Esophagus muscularis mucosa (tissue), 3 donors: ENCODE results near the gene MYH11.

Experiments
- POLR2A ChIP-seq: fragments of 450-650 bp; IDR thresholded peaks from one replicate; pipeline ENCODE4 v1.6.1; 2017; ENCODE audit warnings: antibody characterized with exemption, moderate library complexity, mild to moderate bottlenecking, low read depth
- TF ChIP-seq, protein P1 (sequence below), 3 experiments: fragments of 200-600 bp in 2 of 3; fragments of 450-650 bp in 1 of 3; sonication (generic) in 2 of 3; IDR thresholded peaks; one replicate each; pipeline ENCODE4 v1.5.1; 2017 to 2019; ENCODE audit warnings: antibody characterized with exemption in 3 of 3, mild to moderate bottlenecking in 2 of 3, moderate library complexity in 1 of 3

DNA sequence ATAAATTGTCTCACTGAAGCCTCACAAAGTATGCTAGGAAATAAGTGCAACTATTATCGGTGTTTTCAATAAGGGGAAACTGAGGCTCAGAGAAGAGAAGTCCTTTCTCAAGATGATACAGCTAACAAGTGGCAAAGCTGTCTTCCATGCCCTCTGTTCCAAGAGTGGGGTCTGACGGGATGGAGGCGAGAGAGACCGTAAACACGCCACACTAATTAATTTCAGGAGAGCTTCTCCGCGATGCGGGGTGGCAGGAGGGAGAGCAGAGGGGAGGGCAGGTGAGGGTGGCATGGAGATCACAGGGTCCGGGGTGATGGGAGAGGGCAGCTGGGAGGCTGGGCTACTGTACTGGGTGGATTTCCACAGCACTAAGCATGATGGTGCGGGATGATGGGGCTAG, 80.3 kb downstream of the MYH11 start:
- TF ChIP-seq, protein P1, sequence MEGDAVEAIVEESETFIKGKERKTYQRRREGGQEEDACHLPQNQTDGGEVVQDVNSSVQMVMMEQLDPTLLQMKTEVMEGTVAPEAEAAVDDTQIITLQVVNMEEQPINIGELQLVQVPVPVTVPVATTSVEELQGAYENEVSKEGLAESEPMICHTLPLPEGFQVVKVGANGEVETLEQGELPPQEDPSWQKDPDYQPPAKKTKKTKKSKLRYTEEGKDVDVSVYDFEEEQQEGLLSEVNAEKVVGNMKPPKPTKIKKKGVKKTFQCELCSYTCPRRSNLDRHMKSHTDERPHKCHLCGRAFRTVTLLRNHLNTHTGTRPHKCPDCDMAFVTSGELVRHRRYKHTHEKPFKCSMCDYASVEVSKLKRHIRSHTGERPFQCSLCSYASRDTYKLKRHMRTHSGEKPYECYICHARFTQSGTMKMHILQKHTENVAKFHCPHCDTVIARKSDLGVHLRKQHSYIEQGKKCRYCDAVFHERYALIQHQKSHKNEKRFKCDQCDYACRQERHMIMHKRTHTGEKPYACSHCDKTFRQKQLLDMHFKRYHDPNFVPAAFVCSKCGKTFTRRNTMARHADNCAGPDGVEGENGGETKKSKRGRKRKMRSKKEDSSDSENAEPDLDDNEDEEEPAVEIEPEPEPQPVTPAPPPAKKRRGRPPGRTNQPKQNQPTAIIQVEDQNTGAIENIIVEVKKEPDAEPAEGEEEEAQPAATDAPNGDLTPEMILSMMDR (IDR thresholded peaks at IDR 0.05), result no peak
- TF ChIP-seq POLR2A, result no peak
